Smooth muscle cell of the brain vasculature (primary cell): ENCODE data around the gene SNRPD3.
A peak's percentile ranks its signal among the peaks of the same experiment; 100 is the strongest.
"Not testable (repeated sequence)": the region's sequence is repeated elsewhere in the genome, so short reads cannot be mapped to it uniquely, and the experiment has no call there.

ENCODE experiments used
- DNase-seq: peaks from one replicate; pipeline ENCODE4 v3.0.0-alpha.2; 2012; ENCODE audit warnings: low read depth, low spot score

SNRPD3 gene

GRCh38 chr22:24592058-24592850 lies 36.5 kb downstream of the SNRPD3 start:
- DNase-seq: no peak

- DNase-seq: peak; percentile 41
Observed at GRCh38 chr22:24592851-24593558, 37.2 kb downstream of the SNRPD3 start, which contains the start of gene LRRC75B. TSS of gene LRRC75B (minus strand) at chr22:24593073. CDS start at chr22:24593039, 34 bp downstream.

GRCh38 chr22:24593559-24593835 lies 37.7 kb downstream of the SNRPD3 start:
- not testable (repeated sequence) for DNase-seq

GRCh38 chr22:24593836-24594568 lies 38.2 kb downstream of the SNRPD3 start:
- no peak for DNase-seq

- no peak for DNase-seq
Observed at GRCh38 chr22:24594569-24595120, 38.8 kb downstream of the SNRPD3 start.

- no peak for DNase-seq
Observed at GRCh38 chr22:24595228-24595627, 39.4 kb downstream of the SNRPD3 start.

- DNase-seq: no peak
Observed at GRCh38 chr22:24595863-24596262, 40.1 kb downstream of the SNRPD3 start.

GRCh38 chr22:24597076-24597475 lies 41.3 kb downstream of the SNRPD3 start:
- DNase-seq: not testable (repeated sequence)

- DNase-seq: no peak
Observed at GRCh38 chr22:24599514-24599913, 43.7 kb downstream of the SNRPD3 start.

GRCh38 chr22:24599958-24600715 lies 44.3 kb downstream of the SNRPD3 start:
- DNase-seq: not testable (repeated sequence)

- DNase-seq: no peak
Observed at GRCh38 chr22:24601217-24602104, 45.7 kb downstream of the SNRPD3 start.

- DNase-seq: not testable (repeated sequence)
Observed at GRCh38 chr22:24602105-24602749, 46.4 kb downstream of the SNRPD3 start.

GRCh38 chr22:24602847-24603769 lies 47.3 kb downstream of the SNRPD3 start, which contains the start of gene GGT1:
TSS of gene GGT1 (plus strand) at chr22:24603193. CDS start at chr22:24611082, 7,889 bp downstream.
- not testable (repeated sequence) for DNase-seq

- DNase-seq: not testable (repeated sequence)
Observed at GRCh38 chr22:24603770-24604629, 48.2 kb downstream of the SNRPD3 start.

- DNase-seq: not testable (repeated sequence)
Observed at GRCh38 chr22:24606340-24606739, 50.5 kb downstream of the SNRPD3 start.

- not testable (repeated sequence) for DNase-seq
Observed at GRCh38 chr22:24607429-24607983, 51.7 kb downstream of the SNRPD3 start.

GRCh38 chr22:24608327-24608726 lies 52.5 kb downstream of the SNRPD3 start:
- DNase-seq: not testable (repeated sequence)
